ENCODE results near the gene FGD3.

Gene FGD3

DNA sequence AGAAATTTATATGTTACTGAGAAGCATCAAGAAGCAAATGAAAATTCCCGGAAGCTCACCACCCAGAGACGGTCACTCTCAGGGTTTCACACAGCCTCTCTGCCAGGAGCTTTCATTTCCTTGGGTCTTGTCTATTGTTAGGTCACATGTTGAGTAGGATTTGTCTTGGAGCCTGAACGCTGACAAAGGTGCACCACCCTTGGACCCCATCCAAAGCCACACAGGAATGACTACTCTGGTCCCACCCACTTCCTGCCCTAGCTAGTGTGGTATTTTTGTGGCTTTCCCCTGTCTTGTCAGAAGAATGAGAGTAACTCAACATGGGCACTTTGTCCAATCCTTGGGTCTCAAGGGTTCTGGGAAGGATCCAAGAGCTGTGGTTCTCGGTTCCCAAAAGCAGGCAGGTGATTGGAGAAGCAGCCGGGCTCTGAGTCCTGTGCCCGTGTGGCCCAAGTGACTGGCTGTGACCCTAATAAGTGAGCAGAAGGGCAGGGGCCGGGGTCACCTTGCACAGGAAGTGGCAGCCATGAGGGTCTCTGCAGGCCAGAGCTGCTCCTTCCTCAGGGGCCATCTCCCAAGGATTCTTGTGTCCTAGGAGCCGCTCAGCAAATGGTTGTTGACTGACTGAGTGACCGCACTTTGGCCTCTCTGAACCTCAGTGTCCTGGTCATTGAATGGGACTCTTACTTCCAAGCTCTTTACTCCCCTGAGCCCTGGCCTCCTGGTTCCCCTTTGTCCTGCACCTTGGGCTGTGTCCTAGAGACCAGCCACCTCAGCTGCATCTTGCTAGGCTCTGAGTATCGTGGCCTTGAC lies 6.9 kb downstream of the FGD3 start:
- no peak for DNase-seq (ENCODE audit: low spot score)

DNA sequence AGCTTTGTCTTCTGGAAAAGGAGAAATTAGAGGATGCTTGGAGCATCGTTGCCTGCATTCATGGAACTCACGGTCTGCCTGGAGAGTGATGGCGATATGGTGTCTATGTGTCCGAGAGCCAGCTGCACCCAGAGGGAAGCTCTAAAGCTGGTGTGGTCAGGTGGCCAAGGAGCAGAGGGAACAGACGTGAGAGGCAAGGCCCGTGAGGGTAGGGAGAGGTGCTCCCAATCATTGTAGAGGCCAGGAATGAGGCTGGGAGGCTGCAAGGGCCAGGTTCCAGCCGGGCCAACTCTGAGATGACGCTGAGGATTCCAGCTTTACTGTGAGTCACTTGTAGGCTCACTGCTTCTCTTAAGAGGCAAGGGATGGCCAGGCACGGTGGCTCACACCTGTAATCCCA lies 7.6 kb downstream of the FGD3 start:
- DNase-seq (ENCODE audit: low spot score) = no peak

- no peak for DNase-seq (ENCODE audit: low spot score)
Measured at GRCh38 chr9:92960561-92961290, 13.4 kb downstream of the FGD3 start.

- no peak for DNase-seq (ENCODE audit: low spot score)
Measured at GRCh38 chr9:92961627-92962302, 14.4 kb downstream of the FGD3 start.

GRCh38 chr9:92962303-92962649 lies 15.0 kb downstream of the FGD3 start:
- DNase-seq (ENCODE audit: low spot score) = no peak

GRCh38 chr9:92962846-92963245 lies 15.5 kb downstream of the FGD3 start:
- no peak for DNase-seq (ENCODE audit: low spot score)

DNA sequence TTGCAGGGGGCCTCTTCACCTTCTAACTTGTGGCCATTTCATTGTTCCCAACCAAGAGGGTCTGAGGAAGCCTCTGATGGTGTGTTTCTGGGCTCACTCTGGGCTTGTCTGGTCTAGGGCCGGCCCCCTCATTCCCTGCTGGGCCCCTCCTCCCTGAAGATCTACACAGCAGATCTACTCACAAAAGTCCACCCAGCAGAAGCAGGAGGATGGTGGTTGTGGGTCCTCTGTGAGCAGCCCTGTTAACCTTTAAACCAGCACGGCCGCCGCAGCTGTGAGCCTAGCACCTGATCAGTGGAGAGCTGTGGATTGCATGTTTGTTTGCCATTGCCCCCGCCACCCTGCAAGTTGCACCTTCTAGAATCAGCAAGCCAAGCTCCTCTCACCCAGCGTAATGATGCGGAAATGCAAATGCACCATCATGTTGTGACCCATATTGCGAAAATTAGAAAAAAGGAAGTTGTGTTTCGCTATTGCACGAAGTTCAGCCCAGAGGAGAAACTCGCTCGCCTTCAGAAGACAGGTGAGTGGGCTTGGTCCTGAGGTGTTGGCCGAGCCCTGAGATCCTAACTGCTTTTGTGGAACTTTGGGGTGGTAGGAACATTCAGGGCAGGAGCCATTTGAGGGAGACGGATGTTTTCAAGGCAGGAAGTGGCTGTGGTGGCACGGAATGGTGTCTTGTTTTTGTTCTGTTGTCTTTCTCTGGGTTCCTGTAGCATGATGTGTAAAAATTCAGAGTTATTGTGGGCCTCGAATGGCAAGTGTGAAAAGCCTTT lies 16.7 kb downstream of the FGD3 start:
- DNase-seq (ENCODE audit: low spot score) = no peak

- DNase-seq (ENCODE audit: low spot score) = no peak
Measured at GRCh38 chr9:92964607-92965060, 17.3 kb downstream of the FGD3 start.

DNA sequence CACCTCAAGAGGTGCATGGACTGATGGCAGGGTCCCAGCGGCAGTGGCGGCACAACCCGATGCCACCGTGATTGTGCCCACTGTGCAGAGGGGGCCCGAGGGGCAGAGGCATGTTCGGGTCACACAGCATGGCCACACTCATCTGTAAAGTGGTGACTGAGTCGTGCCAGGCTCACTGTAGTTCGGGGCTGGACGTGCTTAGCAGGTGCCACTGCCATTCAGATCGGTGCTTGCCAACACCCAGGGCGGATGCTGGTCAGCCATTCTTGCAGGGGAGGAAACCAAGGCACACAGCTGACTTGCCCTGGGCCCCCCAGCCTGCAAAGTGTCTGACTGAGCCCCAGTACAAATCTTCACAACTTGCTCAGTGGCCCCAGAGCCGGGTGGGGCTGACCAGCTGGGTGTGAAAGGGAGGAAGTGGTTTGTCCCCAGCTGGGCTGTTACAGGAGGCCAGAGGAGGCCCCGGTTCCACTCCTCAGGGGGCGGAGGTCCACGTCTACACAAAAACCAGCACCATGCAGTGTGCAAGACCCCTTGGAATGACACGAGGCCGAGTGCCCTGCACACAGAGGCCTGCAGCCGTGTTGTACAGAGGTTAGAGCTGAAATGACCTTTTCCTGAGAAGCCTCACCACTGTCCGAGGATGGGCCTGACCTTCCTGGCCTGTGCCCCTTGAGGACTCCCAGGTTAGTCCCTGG lies 17.9 kb downstream of the FGD3 start:
- peak; percentile 58 for DNase-seq (ENCODE audit: low spot score)

- no peak for DNase-seq (ENCODE audit: low spot score)
Measured at GRCh38 chr9:92965759-92966517, 18.6 kb downstream of the FGD3 start.

DNA sequence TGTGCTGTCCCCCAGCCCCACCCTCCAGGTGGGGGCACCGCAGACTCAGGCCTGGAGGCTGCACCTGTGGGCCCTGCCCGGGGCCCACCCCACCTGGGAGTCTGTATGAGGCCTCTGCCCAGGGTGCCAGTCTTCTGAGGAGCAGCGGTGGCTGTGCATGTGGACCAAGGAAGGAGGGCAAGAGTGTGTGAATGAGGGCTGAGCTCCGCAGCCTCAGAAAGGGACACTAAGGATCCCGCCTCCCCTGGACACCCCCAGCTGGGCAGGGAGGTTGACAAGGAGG lies 19.1 kb downstream of the FGD3 start:
- DNase-seq (ENCODE audit: low spot score) = no peak

GRCh38 chr9:92968081-92968480 lies 20.8 kb downstream of the FGD3 start:
- DNase-seq (ENCODE audit: low spot score) = no peak

DNA sequence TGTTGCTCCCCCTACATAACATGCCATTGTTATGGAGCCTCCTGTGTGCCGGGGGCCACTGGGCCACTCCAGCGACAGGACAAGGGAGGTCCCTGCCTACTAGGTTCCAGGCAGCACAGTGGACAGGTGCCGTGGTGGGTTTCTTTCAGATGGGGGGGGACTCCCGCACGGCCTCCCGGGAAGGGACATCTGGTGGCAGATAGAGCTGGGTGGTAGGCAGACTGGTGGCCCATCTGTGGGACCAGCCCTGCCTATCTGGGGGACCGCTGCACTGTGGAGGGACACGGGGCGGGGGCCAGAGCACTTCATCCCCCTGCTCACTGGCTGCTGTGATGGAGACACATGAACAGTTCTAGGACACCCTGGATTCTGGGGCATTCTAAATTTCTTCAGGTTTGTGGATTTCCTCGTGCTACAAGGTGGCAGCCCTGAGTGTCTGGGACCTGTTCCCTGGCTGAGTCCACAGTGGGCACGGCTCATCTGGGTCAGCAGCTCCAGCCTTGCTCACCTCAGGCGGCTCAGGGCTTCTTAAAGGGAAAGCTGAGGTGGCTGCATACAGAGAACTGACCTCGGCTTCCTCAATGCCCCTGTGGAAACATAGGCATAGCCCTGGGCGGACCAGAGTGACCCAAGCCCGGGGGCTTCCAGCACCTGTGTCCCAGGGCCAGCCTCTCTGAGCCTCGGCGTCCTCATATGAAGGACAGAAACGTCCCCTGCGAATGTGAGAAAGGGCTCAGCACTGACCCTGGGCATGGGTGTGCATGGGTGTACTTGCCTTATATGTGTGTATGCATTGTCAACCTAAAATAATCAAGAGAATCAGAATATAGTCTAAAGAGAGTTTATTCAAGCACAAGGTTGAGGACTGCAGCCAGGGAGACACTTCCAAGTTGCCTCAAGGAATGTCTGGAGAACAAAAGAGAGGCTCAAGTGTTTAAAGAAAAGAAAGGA lies 22.5 kb downstream of the FGD3 start:
- no peak for DNase-seq (ENCODE audit: low spot score)

GRCh38 chr9:92970467-92970923 lies 23.2 kb downstream of the FGD3 start:
- DNase-seq (ENCODE audit: low spot score) = no peak

DNA sequence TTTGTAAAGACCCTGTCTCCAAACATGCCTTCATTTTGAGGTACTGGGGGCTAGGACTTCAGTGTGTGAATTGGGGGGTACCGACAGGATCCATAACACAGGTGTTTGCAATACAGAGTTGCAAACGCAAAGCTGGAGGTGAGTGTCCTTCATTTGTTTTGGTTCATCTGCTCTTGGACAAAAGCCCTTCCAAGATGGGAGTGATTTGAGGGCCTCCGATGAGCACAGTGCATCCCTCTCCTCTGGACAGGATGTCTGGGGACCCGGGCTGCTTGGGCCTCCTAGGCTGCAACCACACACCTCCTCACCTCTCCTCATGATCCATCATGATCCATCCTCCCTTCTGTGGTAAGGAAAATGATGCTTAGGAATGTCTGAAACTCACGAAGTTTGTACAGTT lies 23.8 kb downstream of the FGD3 start:
- no peak for DNase-seq (ENCODE audit: low spot score)

GRCh38 chr9:92971776-92972175 lies 24.5 kb downstream of the FGD3 start:
- no peak for DNase-seq (ENCODE audit: low spot score)

- DNase-seq (ENCODE audit: low spot score) = no peak
Measured at GRCh38 chr9:92973700-92974099, 26.4 kb downstream of the FGD3 start.

GRCh38 chr9:92974161-92974661 lies 26.9 kb downstream of the FGD3 start:
- DNase-seq (ENCODE audit: low spot score) = peak; percentile 20

All from left forelimb (tissue), 1 donor.